ENCODE results near the gene CAMKK1.
A peak's percentile ranks its signal among the peaks of the same experiment; 100 is the strongest.

Gene CAMKK1

GRCh38 chr17:3843935-3844516 is 48.8 kb downstream of the CAMKK1 start:
- TF ChIP-seq CTCF (IDR thresholded peaks at IDR 0.05; ENCODE audit: borderline replicate concordance, extremely low read depth, low read length, poor library complexity, severe bottlenecking) (peak; percentile 75), EZH2 (IDR thresholded peaks at IDR 0.05; ENCODE audit: borderline replicate concordance, low read depth, low read length, severe bottlenecking) (no peak)
- ATAC-seq (ENCODE audit: insufficient read depth, low read depth) (no peak), DNase-seq (peak; percentile 60)
- Histone ChIP-seq H3K4me2 (ENCODE audit: insufficient read depth, low read length) (peak overlapping the region; percentile 81), H3K9me3 (ENCODE audit: insufficient read depth, low read length, severe bottlenecking) (no peaks in the 10 kb centered on the region), H3K9ac (ENCODE audit: low read depth, low read length) (peak overlapping the region; percentile 99; the same call in 1 of the 2 replicates), H3K27me3 (ENCODE audit: insufficient read depth, low read length, poor library complexity) (no peaks in the 10 kb centered on the region), H3K27ac (ENCODE audit: low read length) (no peak overlapping the region), H3K4me1 (ENCODE audit: insufficient read depth, low read length) (peaks cover 35% of the 10 kb centered on the region), H3K4me3 (ENCODE audit: low read depth in 1 of 2, low read length in 2 of 2) (peak overlapping the region in 1 of 2 experiments; percentile 79; a peak in 2 of 4 replicates), H4K20me1 (ENCODE audit: insufficient read depth, low read length) (peaks cover 23% of the 10 kb centered on the region; the same call in 1 of the 2 replicates), H3K36me3 (ENCODE audit: insufficient read depth, low read length) (peaks cover 58% of the 10 kb centered on the region), H2AFZ (ENCODE audit: low read depth, low read length) (no peak overlapping the region), H3K79me2 (ENCODE audit: insufficient read depth, low read length) (peaks cover 66% of the 10 kb centered on the region)

- no peak overlapping the region for H3K4me2 ChIP-seq (ENCODE audit: insufficient read depth, low read length)
- no peaks in the 10 kb centered on the region for H3K27me3 ChIP-seq (ENCODE audit: insufficient read depth, low read length, poor library complexity)
- ATAC-seq (ENCODE audit: insufficient read depth, low read depth) (no peak), DNase-seq (no peak)
- peaks cover 7% of the 10 kb centered on the region; the same call in 1 of the 2 replicates for H3K4me1 ChIP-seq (ENCODE audit: insufficient read depth, low read length)
- H3K79me2 ChIP-seq (ENCODE audit: insufficient read depth, low read length) = peaks cover 86% of the 10 kb centered on the region
- H3K9me3 ChIP-seq (ENCODE audit: insufficient read depth, low read length, severe bottlenecking) = no peaks in the 10 kb centered on the region
- H3K4me3 ChIP-seq (ENCODE audit: low read depth in 1 of 2, low read length in 2 of 2) = no peak overlapping the region
- no peak overlapping the region for H3K27ac ChIP-seq (ENCODE audit: low read length)
- TF ChIP-seq EZH2 (IDR thresholded peaks at IDR 0.05; ENCODE audit: borderline replicate concordance, low read depth, low read length, severe bottlenecking) = no peak
- TF ChIP-seq CTCF (IDR thresholded peaks at IDR 0.05; ENCODE audit: borderline replicate concordance, extremely low read depth, low read length, poor library complexity, severe bottlenecking) = no peak
- no peak overlapping the region for H2AFZ ChIP-seq (ENCODE audit: low read depth, low read length)
- H3K36me3 ChIP-seq (ENCODE audit: insufficient read depth, low read length) = peaks cover 86% of the 10 kb centered on the region
- no peak overlapping the region for H3K9ac ChIP-seq (ENCODE audit: low read depth, low read length)
- H4K20me1 ChIP-seq (ENCODE audit: insufficient read depth, low read length) = peaks cover 18% of the 10 kb centered on the region; the same call in 1 of the 2 replicates
Observed at GRCh38 chr17:3838206-3838605, 54.6 kb downstream of the CAMKK1 start.

- H3K79me2 ChIP-seq (ENCODE audit: insufficient read depth, low read length) = peaks cover 76% of the 10 kb centered on the region
- no peak for TF ChIP-seq CTCF (IDR thresholded peaks at IDR 0.05; ENCODE audit: borderline replicate concordance, extremely low read depth, low read length, poor library complexity, severe bottlenecking)
- TF ChIP-seq EZH2 (IDR thresholded peaks at IDR 0.05; ENCODE audit: borderline replicate concordance, low read depth, low read length, severe bottlenecking) = no peak
- H3K9me3 ChIP-seq (ENCODE audit: insufficient read depth, low read length, severe bottlenecking) = no peaks in the 10 kb centered on the region
- no peak overlapping the region for H2AFZ ChIP-seq (ENCODE audit: low read depth, low read length)
- no peak overlapping the region for H3K4me2 ChIP-seq (ENCODE audit: insufficient read depth, low read length)
- H3K27ac ChIP-seq (ENCODE audit: low read length) = no peak overlapping the region
- H4K20me1 ChIP-seq (ENCODE audit: insufficient read depth, low read length) = peaks cover 15% of the 10 kb centered on the region; the same call in 1 of the 2 replicates
- H3K36me3 ChIP-seq (ENCODE audit: insufficient read depth, low read length) = peaks cover 75% of the 10 kb centered on the region
- no peak for DNase-seq
- H3K4me3 ChIP-seq (ENCODE audit: low read depth in 1 of 2, low read length in 2 of 2) = no peak overlapping the region
- no peaks in the 10 kb centered on the region for H3K4me1 ChIP-seq (ENCODE audit: insufficient read depth, low read length)
- no peaks in the 10 kb centered on the region for H3K27me3 ChIP-seq (ENCODE audit: insufficient read depth, low read length, poor library complexity)
- ATAC-seq (ENCODE audit: insufficient read depth, low read depth) = no peak
- no peak overlapping the region for H3K9ac ChIP-seq (ENCODE audit: low read depth, low read length)
Observed at GRCh38 chr17:3836551-3836950, 56.3 kb downstream of the CAMKK1 start.

All from DND-41 (cell line).